Measurements from ENCODE around the gene HMGCL. TPM values are rescaled to one million over a fixed set of nuclear protein-coding genes. Genes with fewer than 3 reads are reported as not detected.
"Not testable (repeated sequence)": the region's sequence is repeated elsewhere in the genome, so short reads cannot be mapped to it uniquely, and the experiment has no call there.

HMGCL gene
- total RNA-seq, 1 donor from 2014 or later = 30.7 TPM

DNA sequence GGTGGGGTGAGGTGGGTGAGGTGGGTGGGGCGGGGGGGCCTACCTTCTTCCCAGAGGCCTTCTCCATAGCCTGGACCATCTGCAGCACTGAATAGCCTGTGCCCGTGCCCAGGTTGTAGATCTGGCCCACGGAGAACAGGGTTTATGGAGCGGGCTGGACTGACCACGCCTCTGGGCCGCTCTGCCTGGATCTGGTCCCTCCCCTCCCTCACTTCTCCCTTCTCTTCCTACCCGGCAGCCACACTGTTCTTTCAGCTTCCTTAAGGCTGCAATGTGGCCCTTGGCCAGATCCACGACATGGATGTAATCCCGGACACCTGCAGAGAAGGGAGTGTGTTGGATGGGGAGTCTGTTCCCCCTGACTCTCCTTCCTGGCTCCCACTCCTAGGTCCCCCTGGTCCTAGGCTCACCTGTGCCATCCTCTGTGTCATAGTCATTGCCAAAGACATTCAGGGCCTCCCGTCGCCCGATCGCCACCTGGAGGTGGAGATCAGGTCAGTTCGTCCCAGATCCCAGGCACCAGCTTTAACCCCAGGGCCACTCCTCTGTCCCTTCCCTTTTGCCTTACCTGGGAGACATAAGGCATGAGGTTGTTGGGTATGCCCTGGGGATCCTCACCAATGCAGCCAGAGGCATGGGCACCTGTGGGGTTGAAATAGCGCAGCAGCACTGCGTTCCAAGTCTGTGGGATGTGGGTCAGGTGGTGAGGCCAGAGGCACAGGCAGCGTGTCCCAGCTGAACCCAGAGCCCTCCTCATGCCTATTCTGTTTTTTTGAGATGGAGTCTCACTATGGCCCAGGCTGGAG, 28.6 kb downstream of the HMGCL start:
- ATAC-seq (ENCODE audit: low read depth) (no peak), DNase-seq (no peak)
- Mint-ChIP-seq H3K36me3 (ENCODE audit: low read depth) (peaks cover 43% of the 10 kb centered on the region), H3K9me3 (no peaks in the 10 kb centered on the region), H3K27me3 (no peaks in the 10 kb centered on the region), H3K4me1 (peaks cover 30% of the 10 kb centered on the region), H3K4me3 (no peak overlapping the region), H3K27ac (no peak overlapping the region)
- POLR2A ChIA-PET = interaction anchor here (0.9 to 1.7 kb wide), 3 partner anchors 13 to 163 kb away, joined by 4 to 5 read pairs (median 4); partner anchors contain the start of gene PITHD1
- TF ChIP-seq, protein P1, sequence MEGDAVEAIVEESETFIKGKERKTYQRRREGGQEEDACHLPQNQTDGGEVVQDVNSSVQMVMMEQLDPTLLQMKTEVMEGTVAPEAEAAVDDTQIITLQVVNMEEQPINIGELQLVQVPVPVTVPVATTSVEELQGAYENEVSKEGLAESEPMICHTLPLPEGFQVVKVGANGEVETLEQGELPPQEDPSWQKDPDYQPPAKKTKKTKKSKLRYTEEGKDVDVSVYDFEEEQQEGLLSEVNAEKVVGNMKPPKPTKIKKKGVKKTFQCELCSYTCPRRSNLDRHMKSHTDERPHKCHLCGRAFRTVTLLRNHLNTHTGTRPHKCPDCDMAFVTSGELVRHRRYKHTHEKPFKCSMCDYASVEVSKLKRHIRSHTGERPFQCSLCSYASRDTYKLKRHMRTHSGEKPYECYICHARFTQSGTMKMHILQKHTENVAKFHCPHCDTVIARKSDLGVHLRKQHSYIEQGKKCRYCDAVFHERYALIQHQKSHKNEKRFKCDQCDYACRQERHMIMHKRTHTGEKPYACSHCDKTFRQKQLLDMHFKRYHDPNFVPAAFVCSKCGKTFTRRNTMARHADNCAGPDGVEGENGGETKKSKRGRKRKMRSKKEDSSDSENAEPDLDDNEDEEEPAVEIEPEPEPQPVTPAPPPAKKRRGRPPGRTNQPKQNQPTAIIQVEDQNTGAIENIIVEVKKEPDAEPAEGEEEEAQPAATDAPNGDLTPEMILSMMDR (IDR thresholded peaks at IDR 0.05) = no peak
- CTCF ChIA-PET = interaction anchor here (1.0 kb wide), 1 partner anchor 25 kb away, joined by 3 read pairs; no protein-coding TSS in a partner anchor
- intact Hi-C loops (cut with micrococcal nuclease) = no loop called here

DNA sequence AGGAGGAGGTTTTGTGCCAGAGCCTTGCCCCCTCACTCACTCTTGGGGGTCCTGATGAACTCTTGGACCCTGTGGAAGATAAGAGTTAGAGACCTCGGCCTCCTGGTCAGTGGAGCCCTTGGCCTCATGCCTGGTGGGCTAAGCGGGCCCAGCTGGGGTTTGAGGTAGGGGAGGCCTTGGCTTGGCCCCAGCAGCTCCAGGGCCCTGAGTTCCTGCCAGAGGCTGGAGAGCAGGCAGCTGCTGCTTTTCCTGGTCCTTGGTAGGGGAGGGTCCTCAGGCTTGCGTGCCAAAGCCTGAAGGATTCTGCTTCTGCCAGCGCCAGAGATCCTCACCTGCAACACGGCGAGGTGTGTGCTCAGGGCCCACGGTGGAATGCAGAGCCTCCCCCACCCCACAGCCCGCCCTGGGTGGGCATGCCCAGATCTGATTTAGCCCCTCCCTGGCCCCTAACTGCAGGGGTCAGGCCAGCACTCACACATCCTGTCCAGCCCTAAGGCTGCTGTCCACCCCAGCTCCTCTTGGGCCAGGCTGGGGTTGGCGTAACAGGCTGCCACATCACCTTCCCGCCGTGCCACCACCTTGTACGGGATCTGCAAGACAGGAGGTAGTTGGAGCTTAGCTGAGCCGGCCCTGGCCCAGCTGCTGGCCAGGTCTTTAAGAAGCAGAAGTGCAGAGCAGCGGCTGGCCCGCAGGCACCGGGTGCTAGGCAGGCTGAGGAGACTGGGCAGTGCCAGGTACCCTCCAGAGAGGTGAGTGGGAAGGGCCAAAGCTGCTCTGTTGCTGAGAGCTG, 29.4 kb downstream of the HMGCL start:
- Mint-ChIP-seq H3K36me3 (ENCODE audit: low read depth) (peaks cover 51% of the 10 kb centered on the region), H3K9me3 (no peaks in the 10 kb centered on the region)
- intact Hi-C loops (cut with micrococcal nuclease) = no loop called here

DNA sequence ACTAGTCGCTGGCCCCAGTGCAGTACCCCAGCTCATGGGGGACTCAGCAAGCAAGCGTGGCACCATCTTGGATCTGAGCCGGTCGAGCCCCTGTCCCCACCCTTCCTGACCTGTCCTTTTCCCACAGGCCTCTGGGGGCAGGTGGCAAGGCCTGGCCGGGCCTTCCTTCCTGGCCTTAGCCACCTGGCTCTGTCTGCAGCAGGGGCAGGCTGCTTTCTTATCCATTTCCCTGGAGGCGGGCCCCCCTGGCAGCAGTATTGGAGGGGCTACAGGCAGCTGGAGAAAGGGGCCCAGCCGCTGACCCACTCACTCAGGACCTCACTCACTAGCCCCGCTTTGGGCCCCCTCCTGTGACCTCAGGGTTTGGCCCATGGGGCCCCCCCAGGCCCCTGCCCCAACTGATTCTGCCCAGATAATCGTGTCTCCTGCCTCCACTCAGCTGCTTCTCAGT, 30.5 kb downstream of the HMGCL start:
- H3K27me3 Mint-ChIP-seq; ATAC-seq (ENCODE audit: low read depth); H3K9me3 Mint-ChIP-seq; CTCF ChIA-PET; H3K27ac Mint-ChIP-seq; DNase-seq; H3K4me3 Mint-ChIP-seq; intact Hi-C loops (cut with micrococcal nuclease); POLR2A ChIA-PET: not testable (repeated sequence)
- Mint-ChIP-seq H3K36me3 (ENCODE audit: low read depth) (peaks cover 52% of the 10 kb centered on the region), H3K4me1 (peaks cover 35% of the 10 kb centered on the region)

More for the DNA sequence above, 29.4 kb downstream of the HMGCL start:
- TF ChIP-seq, protein P1 (IDR thresholded peaks at IDR 0.05) = no peak
- H3K27ac Mint-ChIP-seq = no peak overlapping the region
- no peak overlapping the region for H3K4me3 Mint-ChIP-seq
- no peaks in the 10 kb centered on the region for H3K27me3 Mint-ChIP-seq
- H3K4me1 Mint-ChIP-seq = peaks cover 32% of the 10 kb centered on the region
- no peak for ATAC-seq (ENCODE audit: low read depth)
- ChIA-PET POLR2A (interaction anchor here (0.9 to 1.7 kb wide), 3 partner anchors 14 to 164 kb away, joined by 4 to 5 read pairs (median 4); partner anchors contain the start of gene PITHD1), CTCF (no interaction called here)
- no peak for DNase-seq

DNA sequence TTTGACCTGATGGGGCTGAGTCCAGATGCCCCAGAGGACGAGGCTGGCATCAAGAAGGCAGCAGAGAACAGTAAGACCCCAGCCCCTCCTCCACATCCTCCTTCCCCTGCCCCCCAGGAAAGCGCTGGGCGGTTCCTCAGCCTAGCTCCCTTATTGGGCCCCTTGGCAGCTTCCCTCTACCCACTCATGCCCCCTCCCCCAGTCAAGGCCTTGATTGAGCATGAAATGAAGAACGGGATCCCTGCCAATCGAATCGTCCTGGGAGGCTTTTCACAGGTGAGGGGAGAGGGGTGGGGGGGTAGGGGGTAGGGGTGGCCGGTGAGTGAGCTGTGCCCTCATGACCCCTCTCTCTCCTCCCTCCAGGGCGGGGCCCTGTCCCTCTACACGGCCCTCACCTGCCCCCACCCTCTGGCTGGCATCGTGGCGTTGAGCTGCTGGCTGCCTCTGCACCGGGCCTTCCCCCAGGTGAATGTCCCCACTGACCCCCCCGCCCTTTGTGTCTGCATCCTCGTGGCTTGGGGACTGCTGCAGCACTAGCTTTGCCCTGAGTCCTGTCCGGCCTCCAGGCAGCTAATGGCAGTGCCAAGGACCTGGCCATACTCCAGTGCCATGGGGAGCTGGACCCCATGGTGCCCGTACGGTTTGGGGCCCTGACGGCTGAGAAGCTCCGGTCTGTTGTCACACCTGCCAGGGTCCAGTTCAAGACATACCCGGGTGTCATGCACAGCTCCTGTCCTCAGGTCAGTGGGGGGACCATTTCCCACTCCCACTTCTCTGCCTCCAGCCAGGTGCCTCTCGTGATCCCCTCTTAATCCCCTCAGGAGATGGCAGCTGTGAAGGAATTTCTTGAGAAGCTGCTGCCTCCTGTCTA, 31.1 kb downstream of the HMGCL start:
- Mint-ChIP-seq H3K36me3 (ENCODE audit: low read depth) (peaks cover 51% of the 10 kb centered on the region), H3K27me3 (no peaks in the 10 kb centered on the region), H3K4me1 (peaks cover 30% of the 10 kb centered on the region), H3K27ac (no peak overlapping the region), H3K9me3 (no peaks in the 10 kb centered on the region), H3K4me3 (no peak overlapping the region)
- POLR2A ChIA-PET = no interaction called here
- no peak for ATAC-seq (ENCODE audit: low read depth)
- intact Hi-C loops (cut with micrococcal nuclease) = no loop called here
- CTCF ChIA-PET = no interaction called here
- TF ChIP-seq, protein P1 (IDR thresholded peaks at IDR 0.05) = no peak
- DNase-seq = no peak
